ENCODE results near the gene C1orf185. TPM values are rescaled to one million over a fixed set of nuclear protein-coding genes. Genes with fewer than 3 reads are reported as not detected.

Gene C1orf185
- polyA plus RNA-seq, 1 donor (not counting 4 experiments of a cell fraction or from before 2014, with no cell fraction given), result not detected

GRCh38 chr1:51115714-51116404, 13.8 kb downstream of the C1orf185 start:
- dilution Hi-C loops (cut with MboI; ENCODE audit: extremely low pct_ligation_motif_present, low sequenced_read_pairs), result no loop called here
- H3K36me3 ChIP-seq (ENCODE audit: control insufficient read depth in 2 of 2, extremely low read depth in 1 of 2, insufficient read depth in 2 of 2, low read length in 2 of 2), result no peaks in the 10 kb centered on the region
- no peaks in the 10 kb centered on the region for H3K9me1 ChIP-seq (ENCODE audit: control insufficient read depth, extremely low read depth, insufficient read depth, low read length)
- DNase-seq (ENCODE audit: low read depth, low spot score) (no peak), FAIRE-seq (no peak)
- H3K27me3 ChIP-seq (ENCODE audit: control insufficient read depth, extremely low read depth, insufficient read depth, low read length), result no peaks in the 10 kb centered on the region
- H3K27ac ChIP-seq (ENCODE audit: control insufficient read depth, insufficient read depth, low read length), result no peak overlapping the region
- no peak overlapping the region for H2AFZ ChIP-seq (ENCODE audit: control insufficient read depth, low read length)
- H3K4me1 ChIP-seq (ENCODE audit: control insufficient read depth, extremely low read depth, insufficient read depth, low read length), result no peaks in the 10 kb centered on the region
- H3K9ac ChIP-seq (ENCODE audit: control insufficient read depth, extremely low read depth, insufficient read depth, low read length), result no peak overlapping the region
- H3K9me3 ChIP-seq (ENCODE audit: control insufficient read depth, low read depth, low read length), result no peaks in the 10 kb centered on the region
- no peaks in the 10 kb centered on the region for H4K20me1 ChIP-seq (ENCODE audit: control insufficient read depth, extremely low read depth, insufficient read depth, low read length)
- H3K79me2 ChIP-seq (ENCODE audit: control insufficient read depth, insufficient read depth, low read length), result no peaks in the 10 kb centered on the region
- no peak overlapping the region for H3K4me3 ChIP-seq (ENCODE audit: control insufficient read depth in 2 of 3, extremely low read depth in 1 of 3, insufficient read depth in 2 of 3, low read depth in 1 of 3, low read length in 3 of 3)
- H3K4me2 ChIP-seq (ENCODE audit: control insufficient read depth, extremely low read depth, insufficient read depth, low read depth, low read length), result no peak overlapping the region
- TF ChIP-seq EZH2 (IDR thresholded peaks at IDR 0.05; ENCODE audit: low read length) (no peak), CTCF (optimal IDR thresholded peaks at IDR 0.05 in 1 of 3, IDR thresholded peaks at IDR 0.05 in 1 of 3, conservative IDR thresholded peaks at IDR 0.05 in 1 of 3; ENCODE audit: extremely low read depth in 1 of 3, insufficient read depth in 2 of 3, low read length in 3 of 3) (no peak)

GRCh38 chr1:51119331-51119730, 17.3 kb downstream of the C1orf185 start:
- DNase-seq (ENCODE audit: low read depth, low spot score), result no peak
- no peak overlapping the region for H3K4me3 ChIP-seq (ENCODE audit: control insufficient read depth in 2 of 3, extremely low read depth in 1 of 3, insufficient read depth in 2 of 3, low read depth in 1 of 3, low read length in 3 of 3)
- no peak overlapping the region for H3K4me2 ChIP-seq (ENCODE audit: control insufficient read depth, extremely low read depth, insufficient read depth, low read depth, low read length)
- no peak for FAIRE-seq
- H2AFZ ChIP-seq (ENCODE audit: control insufficient read depth, low read length), result no peak overlapping the region
- TF ChIP-seq EZH2 (IDR thresholded peaks at IDR 0.05; ENCODE audit: low read length) (no peak), CTCF (optimal IDR thresholded peaks at IDR 0.05 in 1 of 3, IDR thresholded peaks at IDR 0.05 in 1 of 3, conservative IDR thresholded peaks at IDR 0.05 in 1 of 3; ENCODE audit: extremely low read depth in 1 of 3, insufficient read depth in 2 of 3, low read length in 3 of 3) (no peak)
- H4K20me1 ChIP-seq (ENCODE audit: control insufficient read depth, extremely low read depth, insufficient read depth, low read length), result no peaks in the 10 kb centered on the region
- no peaks in the 10 kb centered on the region for H3K4me1 ChIP-seq (ENCODE audit: control insufficient read depth, extremely low read depth, insufficient read depth, low read length)
- H3K9ac ChIP-seq (ENCODE audit: control insufficient read depth, extremely low read depth, insufficient read depth, low read length), result no peak overlapping the region
- no peaks in the 10 kb centered on the region for H3K9me1 ChIP-seq (ENCODE audit: control insufficient read depth, extremely low read depth, insufficient read depth, low read length)
- H3K27ac ChIP-seq (ENCODE audit: control insufficient read depth, insufficient read depth, low read length), result no peak overlapping the region
- no peaks in the 10 kb centered on the region for H3K79me2 ChIP-seq (ENCODE audit: control insufficient read depth, insufficient read depth, low read length)
- no peaks in the 10 kb centered on the region for H3K27me3 ChIP-seq (ENCODE audit: control insufficient read depth, extremely low read depth, insufficient read depth, low read length)
- dilution Hi-C loops (cut with MboI; ENCODE audit: extremely low pct_ligation_motif_present, low sequenced_read_pairs), result no loop called here
- H3K36me3 ChIP-seq (ENCODE audit: control insufficient read depth in 2 of 2, extremely low read depth in 1 of 2, insufficient read depth in 2 of 2, low read length in 2 of 2), result no peaks in the 10 kb centered on the region
- no peaks in the 10 kb centered on the region for H3K9me3 ChIP-seq (ENCODE audit: control insufficient read depth, low read depth, low read length)
